GM21367 (cell line): ENCODE data around the gene NTRK1.

ENCODE experiments used
- ATAC-seq: cut with Tn5 transposase; IDR thresholded peaks from one replicate; pipeline ENCODE4 v1.9.1; 2021; ENCODE audit not compliant: unreplicated experiment

NTRK1 gene

DNA sequence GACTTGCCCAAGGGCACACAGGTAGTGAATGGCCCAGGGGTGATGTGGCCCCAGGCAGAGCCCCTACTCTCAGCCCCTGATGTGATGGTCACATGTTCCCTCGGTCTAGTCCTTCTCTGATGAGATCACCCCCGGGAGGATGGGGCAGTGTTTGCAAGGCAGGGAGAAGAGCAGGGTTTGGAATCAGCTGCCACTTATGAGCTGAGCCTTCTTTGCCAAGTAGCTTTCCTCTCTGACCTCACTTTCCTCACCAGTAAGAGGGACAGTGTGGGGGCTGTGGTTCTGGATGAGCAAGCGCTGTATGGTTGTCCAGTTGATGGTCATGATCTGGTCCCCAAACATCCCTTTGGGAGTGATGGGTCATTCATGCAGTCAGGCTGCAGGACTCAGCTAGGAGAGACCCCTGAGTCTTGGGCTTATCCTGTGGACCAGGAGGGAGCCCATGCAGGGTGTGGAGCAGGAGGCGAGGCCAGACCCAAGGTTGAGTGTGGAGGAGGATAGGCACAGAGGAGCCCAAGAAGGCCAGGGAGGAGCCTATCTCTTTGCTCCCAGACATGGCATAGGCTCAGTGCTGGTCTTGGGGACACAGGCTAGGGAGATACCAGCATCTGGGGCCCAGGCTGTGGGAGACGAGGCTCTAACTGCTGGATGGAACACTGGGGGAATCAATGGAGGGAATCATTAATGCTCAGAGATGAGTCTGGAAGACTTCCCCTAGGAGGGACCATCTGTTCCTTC, 16.9 kb downstream of the NTRK1 start:
- ATAC-seq, result no peak

DNA sequence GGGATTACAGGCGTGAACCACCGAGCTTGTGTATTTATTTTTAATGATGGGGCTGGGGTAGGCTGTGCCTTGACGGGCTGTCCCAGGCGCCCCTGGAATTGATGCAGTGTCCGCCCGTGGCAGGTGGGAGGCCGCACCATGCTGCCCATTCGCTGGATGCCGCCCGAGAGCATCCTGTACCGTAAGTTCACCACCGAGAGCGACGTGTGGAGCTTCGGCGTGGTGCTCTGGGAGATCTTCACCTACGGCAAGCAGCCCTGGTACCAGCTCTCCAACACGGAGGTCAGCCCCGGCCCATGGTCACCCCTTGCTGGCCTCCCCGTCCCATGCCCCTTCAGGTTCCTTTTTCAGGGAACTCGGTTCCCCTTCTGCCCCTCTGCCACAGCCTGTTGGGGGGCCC, 19.2 kb downstream of the NTRK1 start:
- no peak for ATAC-seq

DNA sequence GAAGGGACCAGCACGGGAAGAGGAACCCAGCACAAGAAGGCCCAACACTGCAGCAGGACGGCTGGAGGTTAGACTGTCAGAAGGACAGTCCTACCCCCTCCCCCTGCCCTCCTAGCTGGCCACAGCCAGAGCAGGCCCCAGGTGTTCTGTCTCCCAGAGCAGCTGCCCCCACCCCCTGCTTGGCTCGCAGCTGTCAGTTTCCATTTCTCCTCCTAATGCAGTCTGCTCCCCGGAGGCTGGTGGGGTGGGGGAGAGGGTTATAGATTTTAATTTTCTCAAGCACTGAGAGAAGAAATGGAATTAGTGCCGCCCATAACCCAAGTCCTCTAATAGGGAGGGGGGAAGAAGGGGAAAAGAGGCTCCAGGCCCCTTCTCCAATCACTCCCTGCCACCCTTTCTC, 19.8 kb downstream of the NTRK1 start:
- no peak for ATAC-seq

DNA sequence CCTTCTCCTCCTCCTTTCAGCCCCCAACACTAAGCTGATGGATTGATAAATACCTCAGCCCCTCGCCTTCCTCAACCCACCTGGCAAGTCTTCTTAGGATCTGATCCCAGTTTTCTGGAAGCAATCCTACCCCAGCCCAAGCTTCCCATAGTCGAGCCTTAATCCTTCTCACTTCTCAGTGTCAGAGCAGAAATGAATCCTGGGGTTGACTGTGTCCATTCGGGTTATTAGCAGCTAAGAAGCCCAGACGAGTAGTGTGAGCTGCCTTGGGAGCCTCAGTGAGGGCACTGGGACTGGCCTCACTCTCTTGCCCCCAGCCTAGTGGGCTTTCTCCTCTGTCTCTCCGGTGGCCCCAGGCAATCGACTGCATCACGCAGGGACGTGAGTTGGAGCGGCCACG, 20.4 kb downstream of the NTRK1 start:
- ATAC-seq, result no peak

DNA sequence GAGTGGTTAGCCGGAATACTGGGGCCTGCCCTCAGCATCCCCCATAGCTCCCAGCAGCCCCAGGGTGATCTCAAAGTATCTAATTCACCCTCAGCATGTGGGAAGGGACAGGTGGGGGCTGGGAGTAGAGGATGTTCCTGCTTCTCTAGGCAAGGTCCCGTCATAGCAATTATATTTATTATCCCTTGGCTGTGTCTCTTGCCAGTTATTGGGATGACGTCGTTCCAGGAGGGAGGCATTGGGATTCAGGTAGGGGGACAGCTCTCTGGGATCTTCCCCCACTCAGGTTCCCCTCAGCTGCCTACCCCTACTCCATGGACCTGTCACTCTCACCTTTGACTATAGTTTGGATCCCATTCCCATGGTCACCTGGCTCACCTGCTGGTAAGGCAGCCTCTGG, 21.0 kb downstream of the NTRK1 start:
- ATAC-seq, result no peak

DNA sequence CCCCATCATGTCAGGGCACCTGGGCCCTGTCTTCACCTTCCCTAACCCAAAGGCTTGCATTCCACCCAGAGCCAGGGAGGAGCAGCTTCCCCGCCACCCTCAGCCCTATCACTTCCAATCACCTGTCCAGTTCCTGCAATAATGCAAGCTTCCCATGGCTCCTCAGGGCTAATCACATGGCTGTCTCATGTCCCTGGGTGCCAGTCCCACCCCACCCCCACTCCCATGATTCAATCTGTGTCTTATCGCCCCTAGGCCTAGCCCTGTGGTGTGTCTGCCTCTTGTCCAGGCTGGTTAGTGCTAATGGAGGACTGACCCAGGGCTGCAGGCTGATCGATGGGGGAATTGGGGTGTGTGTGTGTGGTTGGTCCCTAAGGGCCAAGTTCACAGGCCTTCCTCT, 21.9 kb downstream of the NTRK1 start:
- ATAC-seq, result no peak

DNA sequence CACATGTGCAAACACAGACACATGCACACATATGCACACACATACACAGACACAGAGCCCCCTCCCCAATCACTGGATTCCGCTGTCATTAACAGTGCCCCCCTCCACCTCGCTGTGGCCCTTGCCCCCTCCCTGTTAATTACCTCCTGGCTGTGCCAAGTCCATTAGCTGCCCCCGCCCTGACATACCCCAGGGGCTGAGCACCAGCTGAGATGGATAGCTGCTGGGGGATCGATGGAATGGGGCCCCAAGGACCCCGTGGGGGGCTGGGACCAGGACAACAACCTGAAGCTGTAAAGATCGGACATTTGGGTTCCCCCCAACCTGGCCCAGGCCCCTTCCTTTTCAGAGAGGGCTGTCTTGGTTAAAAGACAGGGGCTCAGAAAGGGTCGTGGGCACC, 23.3 kb downstream of the NTRK1 start:
- no peak for ATAC-seq

DNA sequence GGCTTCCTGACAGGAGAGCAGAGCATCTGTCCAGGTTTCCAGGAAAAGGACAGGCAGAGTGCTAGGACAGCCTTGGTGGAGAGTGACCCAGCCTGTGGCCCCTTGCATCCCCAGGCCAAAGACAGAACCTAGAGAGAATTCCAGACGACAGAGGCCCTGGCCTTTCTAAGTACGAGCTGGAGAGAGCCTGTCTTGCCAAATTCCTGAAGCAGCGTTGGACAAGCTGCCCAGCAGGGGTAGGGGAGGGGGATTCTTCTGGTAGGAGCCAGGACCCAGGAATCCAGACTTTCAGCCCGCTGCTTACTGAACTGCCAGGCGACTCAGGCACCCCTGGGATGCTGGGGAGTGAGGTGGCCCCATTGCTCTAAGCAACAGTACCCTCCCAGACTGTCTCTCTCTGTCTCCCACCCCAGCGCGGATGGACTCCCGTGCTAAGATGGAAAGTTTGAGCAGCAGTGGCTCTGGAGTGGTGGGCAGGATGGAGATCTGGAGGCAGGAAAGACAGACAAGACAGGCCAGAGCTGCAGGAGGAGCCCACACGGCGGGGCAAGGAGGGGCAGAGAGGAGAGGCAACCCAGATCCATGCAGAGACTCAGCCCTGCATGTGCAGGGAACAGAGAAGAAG, 24.0 kb downstream of the NTRK1 start:
- ATAC-seq, result no peak

DNA sequence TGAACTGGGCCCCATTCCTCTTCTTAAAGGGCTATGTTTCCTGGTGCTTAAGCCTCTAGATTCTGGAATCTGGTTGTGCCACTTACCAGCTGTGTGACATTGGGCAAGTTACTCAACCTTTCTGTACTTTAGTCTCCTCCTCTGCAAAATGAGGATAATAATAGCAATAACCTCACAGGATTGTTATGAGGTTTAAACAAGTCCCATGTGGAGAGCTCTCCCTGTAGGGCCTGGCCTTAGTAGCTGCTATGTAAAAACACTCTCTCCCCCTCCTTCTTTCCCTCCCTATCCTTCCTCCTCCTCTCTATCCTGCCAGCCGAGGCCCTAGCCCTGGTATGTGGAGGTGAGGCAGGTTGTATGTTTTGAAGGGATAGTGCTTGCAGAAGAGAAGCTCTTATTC, 24.6 kb downstream of the NTRK1 start:
- ATAC-seq, result no peak

DNA sequence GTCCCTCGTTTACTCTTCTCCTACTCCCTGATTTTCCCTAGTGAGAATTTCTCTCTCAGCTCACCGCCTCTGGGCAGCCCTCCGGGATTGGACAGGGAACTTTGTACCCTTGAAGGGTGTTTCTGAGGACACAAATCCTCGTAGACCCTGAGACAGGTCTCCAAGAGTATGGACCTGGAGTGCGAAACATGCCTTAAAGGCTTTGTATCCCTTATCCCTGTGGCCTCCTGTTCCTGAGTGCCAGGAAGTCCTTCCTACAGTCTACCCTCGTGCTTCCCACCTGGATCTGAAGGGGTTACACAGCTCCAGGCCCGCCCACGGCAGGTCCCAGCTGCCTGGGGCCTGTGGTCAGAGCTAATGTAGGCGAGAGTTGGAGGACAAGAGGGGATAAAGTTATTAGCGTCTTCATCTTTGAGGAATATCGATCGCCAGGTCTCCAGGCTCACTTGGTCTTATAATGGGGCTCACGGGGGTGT, 25.3 kb downstream of the NTRK1 start:
- no peak for ATAC-seq

DNA sequence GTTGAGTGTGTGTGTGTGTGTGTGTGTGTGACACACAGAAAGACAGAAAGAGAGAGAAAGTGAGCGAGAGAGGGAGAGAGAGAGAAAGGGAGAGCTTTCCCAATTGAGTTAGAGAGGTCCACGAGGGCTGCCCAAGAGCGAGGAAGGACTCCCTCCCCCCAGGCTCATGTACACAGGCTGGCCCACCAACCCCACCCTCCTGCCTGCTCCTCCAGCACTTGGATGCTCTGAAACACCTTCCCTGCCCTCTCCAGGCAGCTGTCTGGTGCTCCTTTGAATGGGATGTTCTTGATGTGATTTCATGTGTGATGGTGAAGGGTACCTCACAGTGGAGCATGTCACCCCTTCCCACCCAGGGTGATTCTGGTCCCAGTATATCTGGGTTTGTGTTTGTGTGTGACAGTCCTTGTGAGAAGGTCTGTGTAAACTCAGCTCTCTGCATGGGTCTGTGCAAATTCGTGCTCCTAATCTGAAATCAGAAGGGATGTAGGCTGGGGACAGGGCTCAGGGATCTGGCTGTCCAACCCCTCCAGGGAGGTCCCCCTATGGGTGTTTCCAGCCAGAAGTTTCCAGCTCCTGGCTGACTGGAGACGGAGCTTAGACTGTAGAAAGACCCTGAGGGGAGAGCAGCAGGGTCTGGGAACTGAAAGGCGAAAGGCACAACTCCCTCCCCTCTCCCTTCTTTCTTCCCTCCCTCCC, 26.1 kb downstream of the NTRK1 start:
- ATAC-seq, result no peak

DNA sequence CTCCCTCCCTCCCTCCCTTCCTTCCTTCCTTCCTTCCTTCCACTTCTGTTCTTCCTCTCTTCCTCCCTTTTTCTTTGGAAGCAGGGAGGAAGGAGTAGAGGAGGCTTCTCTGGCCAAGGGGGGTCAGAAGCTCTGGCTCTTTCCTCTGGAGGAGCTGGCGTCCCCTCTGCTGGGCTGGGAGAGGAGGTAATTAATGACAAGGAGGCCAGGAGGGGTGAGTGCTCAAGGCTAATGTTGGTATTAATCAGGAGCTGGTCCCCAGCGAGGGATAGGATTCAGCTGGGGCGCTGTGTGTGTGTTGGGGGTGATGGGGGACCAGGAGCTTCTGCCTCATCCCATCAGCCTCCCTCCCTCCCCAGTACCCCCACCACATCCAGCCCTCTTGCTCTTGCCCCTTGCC, 26.7 kb downstream of the NTRK1 start:
- no peak for ATAC-seq

DNA sequence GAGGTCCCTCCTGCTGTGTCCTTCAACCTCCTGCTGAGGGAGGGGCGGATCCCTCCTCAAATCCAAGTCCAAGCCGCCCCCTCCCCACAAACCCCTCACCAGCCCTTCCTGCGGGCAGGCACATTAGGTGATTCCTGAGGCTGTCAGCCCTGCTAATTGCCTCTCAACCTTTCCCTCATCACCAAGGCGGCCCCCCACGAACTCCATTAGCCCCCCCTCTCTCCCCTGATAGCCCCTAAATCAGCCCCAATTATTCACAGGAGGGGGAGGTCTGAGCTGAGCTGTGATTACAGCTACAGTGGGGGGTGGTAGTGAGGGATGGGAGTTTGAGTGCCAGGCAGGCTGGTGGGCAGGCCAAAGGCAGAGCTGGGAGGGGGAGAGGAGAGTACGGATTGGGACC, 27.1 kb downstream of the NTRK1 start:
- no peak for ATAC-seq

DNA sequence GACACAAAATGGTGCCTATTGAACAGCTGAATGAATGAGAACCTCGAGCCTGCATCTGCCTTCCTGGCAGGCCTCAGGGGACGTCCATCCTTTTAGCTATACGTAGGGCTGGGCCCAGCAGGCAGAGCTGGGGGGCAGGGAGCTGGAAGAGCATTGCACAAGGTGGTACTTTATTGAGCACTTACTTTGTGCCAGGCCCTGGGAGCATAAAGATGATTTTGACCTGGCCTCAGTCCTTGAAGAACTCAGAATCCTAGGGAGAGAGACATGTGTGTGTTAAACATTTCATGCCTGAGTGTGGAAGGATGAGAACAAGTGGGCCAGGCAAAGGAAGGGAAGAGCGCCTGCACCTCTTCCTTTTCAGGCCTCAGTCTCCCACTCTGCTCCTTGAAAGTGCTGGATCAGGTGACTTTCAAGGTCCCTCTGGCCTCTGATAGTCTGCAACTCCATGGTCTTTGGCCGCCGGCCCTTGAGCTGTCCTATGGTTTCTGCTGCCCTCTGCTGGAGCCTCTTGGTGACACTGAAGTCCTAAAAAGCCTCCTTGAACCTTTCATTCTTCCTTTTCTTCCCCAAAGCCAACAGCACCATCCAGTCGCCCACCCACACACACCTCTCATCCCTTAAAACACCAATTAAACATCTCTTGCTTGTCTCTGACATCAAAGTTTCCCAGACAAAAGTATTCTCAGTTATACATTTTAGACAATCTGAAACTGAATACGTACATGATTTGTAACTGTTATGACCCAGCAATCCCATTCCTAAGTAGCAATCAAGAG, 29.3 kb downstream of the NTRK1 start:
- ATAC-seq, result no peak

DNA sequence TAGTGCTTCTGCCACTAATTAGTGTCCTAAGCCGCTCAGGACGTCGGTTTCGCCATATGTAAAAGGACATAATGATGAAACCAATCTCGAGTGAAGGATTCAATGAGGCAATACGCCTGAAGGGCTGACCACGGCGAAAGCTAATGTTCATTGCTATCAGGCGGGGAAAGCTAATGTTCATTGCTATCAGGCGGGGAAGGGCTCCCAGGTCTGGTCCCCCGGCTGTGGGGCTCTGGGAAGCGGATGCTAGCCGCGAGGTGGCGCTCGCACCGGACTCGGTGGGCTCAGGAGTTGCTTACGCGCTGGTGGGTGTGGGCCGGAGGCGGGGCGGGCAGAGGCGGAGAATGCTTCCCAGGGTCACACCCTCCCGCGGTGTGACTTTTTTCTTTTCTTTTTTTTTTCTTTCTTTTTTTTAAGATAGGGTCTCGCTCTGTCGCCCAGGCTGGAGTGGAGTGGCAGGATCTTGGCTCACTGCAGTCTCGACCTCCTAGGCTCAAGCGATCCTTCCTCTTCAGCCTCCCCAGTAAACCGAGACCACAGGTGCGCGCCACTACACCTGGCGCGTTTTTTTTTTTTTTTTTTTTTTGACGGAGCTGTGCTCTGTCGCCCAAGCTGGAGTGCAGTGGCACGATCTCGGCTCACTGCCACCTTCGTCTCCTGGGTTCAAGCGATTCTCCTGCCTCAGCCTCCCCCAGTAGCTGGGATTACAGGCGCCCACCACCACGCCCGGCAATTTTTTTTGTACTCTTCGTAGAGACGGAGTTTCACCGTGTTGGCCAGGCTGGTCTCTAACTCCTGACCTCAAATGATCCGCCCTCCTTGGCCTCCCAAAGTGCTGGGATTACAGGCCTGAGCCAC, 31.8 kb downstream of the NTRK1 start:
- ATAC-seq, result no peak

DNA sequence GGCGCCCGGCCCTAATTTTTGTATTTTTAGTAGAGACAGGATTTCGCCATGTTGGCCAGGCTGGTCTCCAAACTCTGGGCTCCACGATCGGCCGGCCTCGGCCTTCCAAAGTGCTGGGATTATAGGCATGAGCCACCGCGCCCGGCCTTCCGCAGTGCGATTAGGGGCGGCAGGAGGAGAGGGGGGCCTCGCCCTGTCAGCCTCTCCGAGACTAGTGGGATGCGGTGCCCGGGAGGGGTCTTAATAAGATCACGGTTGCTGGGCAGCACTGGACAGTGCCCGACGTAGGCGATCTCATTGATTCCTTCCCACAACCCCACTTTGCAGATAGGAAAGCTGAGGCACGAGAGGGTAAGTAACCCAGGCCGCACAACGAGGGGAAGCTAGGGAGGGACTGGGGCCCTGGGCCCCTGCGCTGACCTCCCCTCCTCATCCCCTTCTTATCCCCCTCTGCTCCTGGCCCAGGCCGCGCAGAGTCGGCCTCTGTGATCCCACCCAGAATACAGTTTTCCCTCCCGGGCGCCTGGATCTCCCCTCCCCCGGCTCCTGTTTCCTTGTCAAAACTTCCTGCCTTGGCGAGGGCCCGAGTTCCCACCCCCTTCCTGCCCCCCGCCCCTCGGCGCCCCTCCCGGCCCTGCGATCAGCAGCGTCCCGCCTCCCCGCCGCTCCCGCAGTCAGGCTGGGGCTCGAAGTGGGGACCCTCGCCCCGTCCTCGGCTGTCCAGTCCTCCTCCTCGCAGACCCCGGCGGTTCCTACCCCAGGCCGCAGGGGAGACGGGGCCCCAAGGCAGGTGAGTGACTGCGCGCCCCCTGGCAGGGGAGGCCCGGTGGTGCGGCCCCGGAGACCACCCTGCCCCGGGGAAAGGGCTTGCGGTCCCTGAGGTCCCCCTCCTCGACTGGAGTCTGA, 32.6 kb downstream of the NTRK1 start, which contains the start of gene PEAR1:
TSS of gene PEAR1 (plus strand) at position 671 of the 906 bp plus-strand sequence. CDS start 10,209 bp downstream, outside the sequence.
- no peak for ATAC-seq

DNA sequence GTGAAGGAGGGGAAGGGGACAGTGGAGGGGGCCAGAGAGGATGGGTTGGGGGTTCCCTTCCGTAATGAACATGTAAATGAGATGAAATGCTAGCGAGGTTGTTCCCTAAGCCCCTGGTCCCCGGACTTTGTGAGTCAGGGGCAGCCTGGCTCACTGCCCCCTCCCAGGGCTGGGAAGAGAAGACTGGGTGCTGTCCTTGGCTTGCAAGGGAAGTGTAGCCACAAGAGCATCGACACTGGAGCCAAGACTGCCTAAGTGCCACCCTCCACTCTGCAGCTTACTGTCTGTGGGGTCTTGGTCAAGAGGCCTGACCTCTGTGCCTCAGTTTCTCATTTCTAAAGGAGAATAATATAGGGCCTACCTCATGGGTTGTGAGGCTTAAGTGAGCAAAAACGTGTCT, 33.3 kb downstream of the NTRK1 start:
- ATAC-seq, result no peak

DNA sequence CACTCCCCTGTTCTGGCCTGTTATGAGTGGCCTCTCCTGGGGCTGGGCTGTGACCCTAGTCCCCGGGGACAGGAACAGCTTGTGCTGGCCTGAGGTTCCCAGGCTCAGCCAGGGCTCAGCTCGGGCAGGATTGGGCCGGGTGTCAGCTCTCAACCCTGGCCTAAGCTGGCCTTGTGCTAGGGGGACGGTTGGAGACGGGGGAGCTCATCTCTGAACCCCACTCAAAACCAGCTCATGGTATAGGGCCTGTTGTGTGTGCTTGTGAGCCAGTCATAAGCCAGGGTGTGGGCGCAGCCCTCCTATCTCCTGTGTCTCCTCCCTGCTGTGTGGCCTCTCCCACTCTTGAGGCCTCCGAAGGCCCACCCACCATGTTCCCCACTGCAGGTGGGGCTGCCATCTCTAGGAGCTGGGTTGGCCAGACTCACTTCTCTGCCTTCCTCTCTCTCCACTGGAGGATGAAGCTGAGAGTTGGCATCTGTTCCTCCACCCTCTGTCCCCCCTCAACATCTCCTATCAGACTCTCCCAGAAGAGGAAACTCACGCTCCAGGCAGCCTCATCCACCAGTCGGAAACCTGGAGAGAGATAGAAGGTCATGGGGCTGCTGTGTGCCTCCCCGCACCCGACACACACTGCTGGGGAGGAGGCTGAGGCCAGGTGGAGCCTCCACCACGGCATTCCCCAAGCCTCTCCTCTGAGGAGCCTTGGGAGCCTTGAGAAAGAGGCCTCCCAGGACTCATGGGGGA, 34.2 kb downstream of the NTRK1 start:
- ATAC-seq, result no peak

DNA sequence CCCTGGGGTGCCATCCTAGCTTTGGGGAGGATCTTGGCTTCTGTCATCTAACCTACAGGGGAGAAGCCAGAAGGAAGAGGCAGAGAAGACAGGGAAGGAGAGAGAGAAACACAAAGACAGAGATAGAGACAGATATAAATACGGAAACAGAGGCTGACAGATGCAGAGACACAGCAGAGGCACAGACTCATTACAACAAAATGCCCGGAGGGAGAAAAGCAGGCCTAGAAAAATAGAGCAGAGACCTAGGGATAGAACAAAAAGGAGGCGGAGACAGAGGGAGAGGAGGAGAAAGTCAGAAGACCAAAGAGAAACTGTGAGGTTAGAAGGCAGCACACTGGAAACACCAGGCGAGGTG, 34.8 kb downstream of the NTRK1 start:
- no peak for ATAC-seq
